H1 (cell line): ENCODE measurements around the gene CNTD1. TPM values are rescaled to one million over a fixed set of nuclear protein-coding genes. Genes with fewer than 3 reads are reported as not detected.

Source experiments
- CHD1 ChIP-seq: IDR thresholded peaks from 2 replicates; pipeline ENCODE4 v1.6.1; 2012; ENCODE audit warnings: low read depth, low read length, improper control_type of control experiment
- HDAC2 ChIP-seq, 2 experiments: fragments of 300-600 bp in 1 of 2; sonication (generic) in 1 of 2; IDR thresholded peaks; 2 replicates each; pipeline ENCODE4 v1.6.1; 2011 to 2012; ENCODE audit warnings: low read depth in 2 of 2, low read length in 2 of 2, mild to moderate bottlenecking in 2 of 2, moderate library complexity in 2 of 2, borderline replicate concordance in 1 of 2, inconsistent platforms in 1 of 2
- polyA plus RNA-seq, 7 experiments: library from polyadenylated mRNA; depleted of rRNA in 3 of 7; stranded (reverse) in 5 of 7; unstranded in 2 of 7; fragments of >200 nt in 5 of 7; fragments of 200-250 nt in 2 of 7; gene quantifications; 1 replicate in 5 of 7; 2 replicates in 1 of 7; 4 replicates in 1 of 7; pipeline versions ENCODE4 v1.2.1 to v1.2.3, GENCODE V29; 2011 to 2013; ENCODE audit warnings: missing spikeins in 2 of 7, mixed read lengths in 2 of 7
- total RNA-seq: library from RNA; stranded (reverse); fragmentation: NEBNext Ultra II Directional; extraction: Animal tissue kit (Norgen Biotek cat#: 25700); gene quantifications from 2 replicates; pipeline ENCODE4 v1.2.1, GENCODE V29; 2021

The CNTD1 gene
- total and polyA plus RNA-seq, 2 of the 8 experiments (the other 6 are each of a cell fraction or from before 2014, with no cell fraction given), result not detected

- no peak for TF ChIP-seq CHD1
- TF ChIP-seq HDAC2 (IDR thresholded peaks at IDR 0.05; ENCODE audit: borderline replicate concordance in 1 of 2, low read depth in 2 of 2, low read length in 2 of 2), result peak; percentile 33 to 88; a peak in 3 of 4 replicates
- TF ChIP-seq, all 59 proteins: peak for 24
These were observed at the start of gene CNTD1, which contains the start of gene COA3 (continued) for GRCh38 chr17:42798383-42799380.
